ENCODE results near the gene DYNLT2B.
"Not testable (repeated sequence)": the region's sequence is repeated elsewhere in the genome, so short reads cannot be mapped to it uniquely, and the experiment has no call there.

Gene DYNLT2B

GRCh38 chr3:196317687-196318467 lies at the start of gene DYNLT2B:
DYNLT2B (minus strand) TSS chr3:196318240; CDS start chr3:196318152, 88 bp downstream.
- TF ChIP-seq CTCF (IDR thresholded peaks at IDR 0.05; ENCODE audit: low read depth, low read length, missing control alignments) = no peak
- DNase-seq (ENCODE audit: extremely low read depth, low read depth) = no peak
- H3K4me3 ChIP-seq (replicated peaks; ENCODE audit: low read depth, low read length) = peak within 1 kb of the TSS; percentile 69

GRCh38 chr3:196365736-196366135 lies 47.7 kb upstream of the DYNLT2B start:
- DNase-seq (ENCODE audit: extremely low read depth, low read depth) = no peak
- no peak overlapping the region for H3K4me3 ChIP-seq (replicated peaks; ENCODE audit: low read depth, low read length)
- TF ChIP-seq CTCF (IDR thresholded peaks at IDR 0.05; ENCODE audit: low read depth, low read length, missing control alignments) = no peak

- no peak for DNase-seq (ENCODE audit: extremely low read depth, low read depth)
- TF ChIP-seq CTCF (IDR thresholded peaks at IDR 0.05; ENCODE audit: low read depth, low read length, missing control alignments) = no peak
- H3K4me3 ChIP-seq (replicated peaks; ENCODE audit: low read depth, low read length) = no peak overlapping the region
Measured at GRCh38 chr3:196360586-196360985, 42.5 kb upstream of the DYNLT2B start.

- H3K4me3 ChIP-seq (replicated peaks; ENCODE audit: low read depth, low read length); DNase-seq (ENCODE audit: extremely low read depth, low read depth): not testable (repeated sequence)
Measured at GRCh38 chr3:196358540-196358939, 40.5 kb upstream of the DYNLT2B start.

- TF ChIP-seq CTCF (IDR thresholded peaks at IDR 0.05; ENCODE audit: low read depth, low read length, missing control alignments) = no peak
- no peak overlapping the region for H3K4me3 ChIP-seq (replicated peaks; ENCODE audit: low read depth, low read length)
- no peak for DNase-seq (ENCODE audit: extremely low read depth, low read depth)
Measured at GRCh38 chr3:196357905-196358304, 39.9 kb upstream of the DYNLT2B start.

- no peak for TF ChIP-seq CTCF (IDR thresholded peaks at IDR 0.05; ENCODE audit: low read depth, low read length, missing control alignments)
- H3K4me3 ChIP-seq (replicated peaks; ENCODE audit: low read depth, low read length) = no peak overlapping the region
- no peak for DNase-seq (ENCODE audit: extremely low read depth, low read depth)
Measured at GRCh38 chr3:196356556-196356955, 38.5 kb upstream of the DYNLT2B start.

- no peak for DNase-seq (ENCODE audit: extremely low read depth, low read depth)
- no peak overlapping the region for H3K4me3 ChIP-seq (replicated peaks; ENCODE audit: low read depth, low read length)
- TF ChIP-seq CTCF (IDR thresholded peaks at IDR 0.05; ENCODE audit: low read depth, low read length, missing control alignments) = no peak
Measured at GRCh38 chr3:196355668-196356067, 37.6 kb upstream of the DYNLT2B start.
